Endothelial cell of umbilical vein (primary cell): ENCODE data around the gene UNC5B. TPM values are rescaled to one million over a fixed set of nuclear protein-coding genes. Genes with fewer than 3 reads are reported as not detected.

Source experiments
- BruUV-seq: library from RNA; stranded (reverse); fragments of 400-500 nt; replicated peaks from 2 replicates; lab custom pipeline; 2021; lab: Mats Ljungman, UMichigan
- CTCF ChIA-PET: fragments of 300-600, 350-600 bp; sonication (Branson Sonifier 250); formaldehyde crosslinking; loops from one replicate; lab custom pipeline; 2021; ENCODE audit warnings: antibody characterized with exemption, inconsistent platforms; lab: Charles Lee
- POLR2A ChIA-PET: fragments of 300-600, 350-600 bp; sonication (Branson Sonifier 250); formaldehyde crosslinking; loops from one replicate; lab custom pipeline; 2021; ENCODE audit warnings: antibody characterized with exemption, inconsistent platforms; lab: Charles Lee
- DNase-seq: peaks from one replicate; pipeline ENCODE4 v3.0.0-alpha.2; 2011; ENCODE audit warnings: low read depth, low spot score
- FAIRE-seq: peaks from 2 replicates; lab custom pipeline; 2011; peaks lifted over from hg19 to GRCh38; lab: Jason Lieb, UNC
- H2AFZ ChIP-seq: 2 replicates; pipeline ENCODE4 v1.6.0; 2012; ENCODE audit warnings: low read depth, low read length, control low read depth, inconsistent platforms
- H3K27ac ChIP-seq: 2 replicates; pipeline ENCODE4 v1.5.1; 2011; ENCODE audit warnings: low read depth, mild to moderate bottlenecking, control low read depth, low read length, moderate library complexity; ENCODE audit not compliant: insufficient read depth
- H3K27me3 ChIP-seq, 2 experiments: 2 replicates each; pipeline versions ENCODE4 v1.6.0 to v1.6.1; 2011; ENCODE audit warnings: low read length in 2 of 2, mixed read lengths in 1 of 2; ENCODE audit not compliant: control insufficient read depth in 2 of 2, insufficient read depth in 2 of 2
- H3K36me3 ChIP-seq, 2 experiments: 2 replicates in 1 of 2; 3 replicates in 1 of 2; pipeline ENCODE4 v1.5.1; 2011; ENCODE audit warnings: low read length in 2 of 2, mild to moderate bottlenecking in 1 of 2, moderate library complexity in 1 of 2; ENCODE audit not compliant: control insufficient read depth in 2 of 2, insufficient read depth in 2 of 2; ENCODE audit errors: extremely low read depth in 1 of 2
- H3K4me1 ChIP-seq: 3 replicates; pipeline ENCODE4 v1.5.1; 2011; ENCODE audit warnings: mild to moderate bottlenecking, low read length; ENCODE audit not compliant: control insufficient read depth, insufficient read depth; ENCODE audit errors: extremely low read depth
- H3K4me2 ChIP-seq: 2 replicates; pipeline ENCODE4 v1.6.1; 2011; ENCODE audit warnings: low read length, control low read depth, mixed read lengths; ENCODE audit not compliant: insufficient read depth
- H3K4me3 ChIP-seq, 3 experiments: fragments of 200-600 bp in 1 of 3; sonication (generic), shearing (Covaris generic) in 1 of 3; replicated peaks in 1 of 3; 2 replicates each; pipeline ENCODE4 v1.5.1; 2011 to 2016; ENCODE audit warnings: control low read depth in 3 of 3, low read length in 3 of 3, mild to moderate bottlenecking in 2 of 3, inconsistent platforms in 1 of 3, low read depth in 1 of 3, moderate library complexity in 1 of 3; ENCODE audit not compliant: insufficient read depth in 1 of 3
- H3K79me2 ChIP-seq: 2 replicates; pipeline ENCODE4 v1.6.0; 2012; ENCODE audit warnings: low read length, inconsistent platforms; ENCODE audit not compliant: control insufficient read depth, insufficient read depth
- H3K9ac ChIP-seq: replicated peaks from 2 replicates; pipeline ENCODE3; 2011; ENCODE audit warnings: low read length, control low read depth; ENCODE audit not compliant: insufficient read depth; ENCODE audit errors: extremely low read depth
- H3K9me1 ChIP-seq: replicated peaks from 3 replicates; pipeline ENCODE4 v1.6.0; 2011; ENCODE audit warnings: mild to moderate bottlenecking, low read length; ENCODE audit not compliant: control insufficient read depth, insufficient read depth; ENCODE audit errors: extremely low read depth
- H3K9me3 ChIP-seq: replicated peaks from 2 replicates; pipeline ENCODE4 v1.5.1; 2012; ENCODE audit warnings: low read length, inconsistent platforms; ENCODE audit not compliant: control insufficient read depth, insufficient read depth
- H4K20me1 ChIP-seq: replicated peaks from 2 replicates; pipeline ENCODE3; 2011; ENCODE audit warnings: mild to moderate bottlenecking, low read length; ENCODE audit not compliant: control insufficient read depth, insufficient read depth; ENCODE audit errors: extremely low read depth
- CTCF ChIP-seq, 2 donors: IDR thresholded peaks; 1 replicate in 1 of 2; 2 replicates in 1 of 2; pipeline ENCODE4 v1.5.1; 2011; ENCODE audit warnings: low read length in 2 of 2, mild to moderate bottlenecking in 2 of 2, moderate library complexity in 2 of 2, control low read depth in 1 of 2, inconsistent platforms in 1 of 2, low read depth in 1 of 2; ENCODE audit not compliant: insufficient read depth in 1 of 2; ENCODE audit errors: extremely low read depth in 1 of 2
- EZH2 ChIP-seq: IDR thresholded peaks from 2 replicates; pipeline ENCODE4 v1.6.1; 2012; ENCODE audit warnings: borderline replicate concordance, low read depth, mild to moderate bottlenecking, moderate library complexity, low read length, inconsistent platforms; ENCODE audit not compliant: severe bottlenecking
- FOS ChIP-seq: IDR thresholded peaks from 2 replicates; pipeline ENCODE4 v1.6.1; 2011; ENCODE audit warnings: mild to moderate bottlenecking, low read length, moderate library complexity, borderline replicate concordance; ENCODE audit not compliant: insufficient read depth
- GATA2 ChIP-seq: IDR thresholded peaks from 2 replicates; pipeline ENCODE4 v1.7.0; 2011; ENCODE audit warnings: low read depth, mild to moderate bottlenecking, moderate library complexity, mixed read lengths, low read length; ENCODE audit not compliant: insufficient read length, insufficient read depth
- JUN ChIP-seq: IDR thresholded peaks from 2 replicates; pipeline ENCODE4 v1.6.1; 2011; ENCODE audit warnings: borderline replicate concordance, low read depth; ENCODE audit not compliant: insufficient read length, insufficient read depth
- MAX ChIP-seq: IDR thresholded peaks from 2 replicates; pipeline ENCODE4 v1.6.1; 2011; ENCODE audit not compliant: insufficient read depth, insufficient read length
- MYC ChIP-seq: IDR thresholded peaks from one replicate; pipeline ENCODE4 v1.6.1; 2011; ENCODE audit warnings: mild to moderate bottlenecking, low read depth, low read length
- POLR2A ChIP-seq: IDR thresholded peaks from 2 replicates; pipeline ENCODE4 v1.6.1; 2012; ENCODE audit warnings: low read depth, mild to moderate bottlenecking, control low read depth, low read length
- POLR2AphosphoS5 ChIP-seq: IDR thresholded peaks from 2 replicates; pipeline ENCODE4 v1.6.1; 2012; ENCODE audit warnings: low read depth, mild to moderate bottlenecking, control low read depth, low read length, moderate library complexity; ENCODE audit not compliant: insufficient read depth
- dilution Hi-C: fragments of 300-500 bp; cut with MboI; formaldehyde crosslinking; loops from one replicate; pipeline ENCODE4 v1.15.0; 2019; ENCODE audit warnings: low sequenced_read_pairs; ENCODE audit not compliant: extremely low pct_ligation_motif_present
- intact Hi-C: fragments of 100-400 bp; cut with micrococcal nuclease; formaldehyde crosslinking; loops from one replicate; pipeline ENCODE4 v1.10.0; 2022
- polyA plus RNA-seq, 4 experiments: library from polyadenylated mRNA; depleted of rRNA in 3 of 4; stranded (reverse) in 3 of 4; unstranded in 1 of 4; fragments of >200 nt; gene quantifications; 2 replicates each; pipeline versions ENCODE4 v1.2.1 to v1.2.3, GENCODE V29; 2011 to 2012; ENCODE audit warnings: missing spikeins in 1 of 4
- total RNA-seq: library from RNA; stranded (reverse); gene quantifications from 2 replicates; pipeline ENCODE4 v1.2.3, GENCODE V29; 2021

Gene UNC5B
- total and polyA plus RNA-seq, 2 donors (not counting 3 experiments of a cell fraction or from before 2014, with no cell fraction given) = 0.39 to 2.5 TPM

DNA sequence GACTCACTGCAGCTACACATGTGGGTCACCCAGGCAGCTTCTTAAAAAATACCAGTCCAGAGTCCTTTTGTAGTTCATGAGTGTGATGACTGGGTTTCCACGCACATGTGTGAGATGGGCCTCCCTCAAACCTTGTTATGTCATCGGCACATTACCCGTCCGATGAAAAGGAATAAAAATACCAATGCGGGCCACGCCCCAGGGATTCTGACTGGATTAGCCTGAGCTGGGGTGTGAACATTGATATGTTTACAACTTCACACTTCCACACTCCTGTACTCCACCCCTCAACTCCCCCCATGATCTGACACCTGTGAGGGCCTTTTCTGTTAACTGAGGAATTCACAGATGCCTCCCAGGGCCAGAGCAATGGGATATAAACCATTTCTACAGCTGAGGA, 112.9 kb downstream of the UNC5B start:
- intact Hi-C loops (no loop called here), dilution Hi-C loops (no loop called here)
- H3K27me3 ChIP-seq = no peaks in the 10 kb centered on the region
- no peak overlapping the region for H3K4me3 ChIP-seq
- TF ChIP-seq FOS (no peak), MAX (no peak), JUN (no peak), POLR2A (no peak), POLR2AphosphoS5 (no peak), CTCF (IDR thresholded peaks at IDR 0.05; ENCODE audit: extremely low read depth in 1 of 2, insufficient read depth in 1 of 2, low read depth in 1 of 2, low read length in 2 of 2) (no peak), GATA2 (no peak), MYC (no peak), EZH2 (no peak)
- H4K20me1 ChIP-seq = no peaks in the 10 kb centered on the region
- H3K9me3 ChIP-seq = no peaks in the 10 kb centered on the region
- no peak overlapping the region for H3K4me2 ChIP-seq
- ChIA-PET CTCF (no interaction called here), POLR2A (no interaction called here)
- BruUV-seq = no TSS peak
- H2AFZ ChIP-seq = no peak overlapping the region
- H3K9me1 ChIP-seq = no peaks in the 10 kb centered on the region
- no peak for FAIRE-seq
- H3K9ac ChIP-seq = no peak overlapping the region
- no peaks in the 10 kb centered on the region for H3K79me2 ChIP-seq
- H3K36me3 ChIP-seq = no peaks in the 10 kb centered on the region
- DNase-seq = no peak
- no peak overlapping the region for H3K27ac ChIP-seq
- H3K4me1 ChIP-seq = no peaks in the 10 kb centered on the region
